ENCODE results near the gene HS6ST2.

GRCh38 chrX:132961511-132961910, 3.1 kb upstream of the HS6ST2 start:
- TF ChIP-seq, protein P1, sequence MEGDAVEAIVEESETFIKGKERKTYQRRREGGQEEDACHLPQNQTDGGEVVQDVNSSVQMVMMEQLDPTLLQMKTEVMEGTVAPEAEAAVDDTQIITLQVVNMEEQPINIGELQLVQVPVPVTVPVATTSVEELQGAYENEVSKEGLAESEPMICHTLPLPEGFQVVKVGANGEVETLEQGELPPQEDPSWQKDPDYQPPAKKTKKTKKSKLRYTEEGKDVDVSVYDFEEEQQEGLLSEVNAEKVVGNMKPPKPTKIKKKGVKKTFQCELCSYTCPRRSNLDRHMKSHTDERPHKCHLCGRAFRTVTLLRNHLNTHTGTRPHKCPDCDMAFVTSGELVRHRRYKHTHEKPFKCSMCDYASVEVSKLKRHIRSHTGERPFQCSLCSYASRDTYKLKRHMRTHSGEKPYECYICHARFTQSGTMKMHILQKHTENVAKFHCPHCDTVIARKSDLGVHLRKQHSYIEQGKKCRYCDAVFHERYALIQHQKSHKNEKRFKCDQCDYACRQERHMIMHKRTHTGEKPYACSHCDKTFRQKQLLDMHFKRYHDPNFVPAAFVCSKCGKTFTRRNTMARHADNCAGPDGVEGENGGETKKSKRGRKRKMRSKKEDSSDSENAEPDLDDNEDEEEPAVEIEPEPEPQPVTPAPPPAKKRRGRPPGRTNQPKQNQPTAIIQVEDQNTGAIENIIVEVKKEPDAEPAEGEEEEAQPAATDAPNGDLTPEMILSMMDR (IDR thresholded peaks at IDR 0.05) = no peak
- TF ChIP-seq TAF1 (IDR thresholded peaks at IDR 0.05; ENCODE audit: borderline replicate concordance, low read depth, low read length) (no peak), GATA2 (CRISPR knock-in tag; IDR thresholded peaks at IDR 0.05) (no peak), YY1 (IDR thresholded peaks at IDR 0.05; ENCODE audit: low read depth) (no peak), GABPA (IDR thresholded peaks at IDR 0.05; ENCODE audit: low read depth) (no peak), MAX (IDR thresholded peaks at IDR 0.05; ENCODE audit: low read depth) (no peak), POLR2AphosphoS5 (IDR thresholded peaks at IDR 0.05; ENCODE audit: low read depth, low read length) (no peak), EP300 (IDR thresholded peaks at IDR 0.05; ENCODE audit: borderline replicate concordance in 1 of 2, low read depth in 1 of 2, low read length in 1 of 2) (no peak), NFIC (IDR thresholded peaks at IDR 0.05; ENCODE audit: borderline replicate concordance) (no peak), NRF1 (IDR thresholded peaks at IDR 0.05; ENCODE audit: low read depth, low read length) (no peak), SMC3 (IDR thresholded peaks at IDR 0.05; ENCODE audit: low read depth, low read length) (no peak), MXI1 (IDR thresholded peaks at IDR 0.05; ENCODE audit: low read depth, low read length) (no peak)
- TF ChIP-seq, protein P2, sequence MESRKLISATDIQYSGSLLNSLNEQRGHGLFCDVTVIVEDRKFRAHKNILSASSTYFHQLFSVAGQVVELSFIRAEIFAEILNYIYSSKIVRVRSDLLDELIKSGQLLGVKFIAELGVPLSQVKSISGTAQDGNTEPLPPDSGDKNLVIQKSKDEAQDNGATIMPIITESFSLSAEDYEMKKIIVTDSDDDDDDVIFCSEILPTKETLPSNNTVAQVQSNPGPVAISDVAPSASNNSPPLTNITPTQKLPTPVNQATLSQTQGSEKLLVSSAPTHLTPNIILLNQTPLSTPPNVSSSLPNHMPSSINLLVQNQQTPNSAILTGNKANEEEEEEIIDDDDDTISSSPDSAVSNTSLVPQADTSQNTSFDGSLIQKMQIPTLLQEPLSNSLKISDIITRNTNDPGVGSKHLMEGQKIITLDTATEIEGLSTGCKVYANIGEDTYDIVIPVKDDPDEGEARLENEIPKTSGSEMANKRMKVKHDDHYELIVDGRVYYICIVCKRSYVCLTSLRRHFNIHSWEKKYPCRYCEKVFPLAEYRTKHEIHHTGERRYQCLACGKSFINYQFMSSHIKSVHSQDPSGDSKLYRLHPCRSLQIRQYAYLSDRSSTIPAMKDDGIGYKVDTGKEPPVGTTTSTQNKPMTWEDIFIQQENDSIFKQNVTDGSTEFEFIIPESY (IDR thresholded peaks at IDR 0.05; ENCODE audit: borderline replicate concordance, low read depth) = no peak

Data from SK-N-SH (cell line).